ENCODE results near the gene CDHR1. TPM values are rescaled to one million over a fixed set of nuclear protein-coding genes. Genes with fewer than 3 reads are reported as not detected.

The CDHR1 gene
- total RNA-seq, 1 donor from 2014 or later = 1.4 TPM

GRCh38 chr10:84237199-84238051 is 43.1 kb downstream of the CDHR1 start:
- peak; percentile 70 for DNase-seq (ENCODE audit: low spot score)
- Histone ChIP-seq H3K27ac (no peak overlapping the region), H3K27me3 (peaks cover 21% of the 10 kb centered on the region), H3F3A (ENCODE audit: low read depth) (no peaks in the 10 kb centered on the region), H3K36me3 (no peaks in the 10 kb centered on the region), H3K4me2 (no peak overlapping the region), H3K4me3 (no peak overlapping the region), H3K9me3 (ENCODE audit: low read depth) (no peaks in the 10 kb centered on the region), H2AFZ (replicated peaks) (peak overlapping the region; percentile 11), H3K9ac (no peak overlapping the region), H3K79me2 (ENCODE audit: low read depth) (no peaks in the 10 kb centered on the region), H3K4me1 (peaks cover 6% of the 10 kb centered on the region), H4K20me1 (ENCODE audit: low read depth) (no peaks in the 10 kb centered on the region)
- no peak overlapping the region for H3K4me3 Mint-ChIP-seq
- H3K27me3 Mint-ChIP-seq (ENCODE audit: insufficient read depth, low read depth) = peaks cover 8% of the 10 kb centered on the region
- no peak for TF ChIP-seq EZH2 (IDR thresholded peaks at IDR 0.05)
- TF ChIP-seq EZH2phosphoT487 (IDR thresholded peaks at IDR 0.05) = no peak
- peak; percentile 68 for TF ChIP-seq CTCF (IDR thresholded peaks at IDR 0.05)
- H3K36me3 Mint-ChIP-seq = no peaks in the 10 kb centered on the region
- no peaks in the 10 kb centered on the region for H3K9me3 Mint-ChIP-seq
- peaks cover 3% of the 10 kb centered on the region for H3K4me1 Mint-ChIP-seq
- H3K27ac Mint-ChIP-seq = no peak overlapping the region

GRCh38 chr10:84238909-84239308 is 44.6 kb downstream of the CDHR1 start:
- H3K4me2 ChIP-seq = no peak overlapping the region

GRCh38 chr10:84241185-84241790 is 47.0 kb downstream of the CDHR1 start, which contains the start of gene LRIT1:
LRIT1 (minus strand) TSS chr10:84241546; CDS start chr10:84241439, 107 bp downstream.
- H3F3A ChIP-seq (ENCODE audit: low read depth) = peaks cover 25% of the 10 kb centered on the region
- H3K9me3 ChIP-seq (ENCODE audit: low read depth) = no peaks in the 10 kb centered on the region
- DNase-seq (ENCODE audit: low spot score) = no peak
- H4K20me1 ChIP-seq (ENCODE audit: low read depth) = no peaks in the 10 kb centered on the region
- H2AFZ ChIP-seq (replicated peaks) = no peak within 1 kb of the TSS
- H3K4me1 Mint-ChIP-seq = peaks cover 16% of the 10 kb centered on the region
- no peak within 1 kb of the TSS for H3K9ac ChIP-seq
- no peak within 1 kb of the TSS for H3K27ac ChIP-seq
- H3K27me3 Mint-ChIP-seq (ENCODE audit: insufficient read depth, low read depth) = peaks cover 10% of the 10 kb centered on the region
- no peak within 1 kb of the TSS for H3K4me3 Mint-ChIP-seq
- no peaks in the 10 kb centered on the region for H3K79me2 ChIP-seq (ENCODE audit: low read depth)
- no peak within 1 kb of the TSS for H3K27ac Mint-ChIP-seq
- H3K36me3 Mint-ChIP-seq = no peaks in the 10 kb centered on the region
- H3K4me2 ChIP-seq = no peak within 1 kb of the TSS
- TF ChIP-seq CTCF (IDR thresholded peaks at IDR 0.05) (no peak), EZH2 (IDR thresholded peaks at IDR 0.05) (no peak), EZH2phosphoT487 (IDR thresholded peaks at IDR 0.05) (no peak)
- no peaks in the 10 kb centered on the region for H3K36me3 ChIP-seq
- peaks cover 30% of the 10 kb centered on the region for H3K4me1 ChIP-seq
- no peak within 1 kb of the TSS for H3K4me3 ChIP-seq
- H3K27me3 ChIP-seq = peaks cover 21% of the 10 kb centered on the region
- no peaks in the 10 kb centered on the region for H3K9me3 Mint-ChIP-seq

More at GRCh38 chr10:84238909-84239308, 44.6 kb downstream of the CDHR1 start:
- H3K79me2 ChIP-seq (ENCODE audit: low read depth) = no peaks in the 10 kb centered on the region
- H3K36me3 ChIP-seq = no peaks in the 10 kb centered on the region
- Mint-ChIP-seq H3K4me1 (peaks cover 3% of the 10 kb centered on the region), H3K9me3 (no peaks in the 10 kb centered on the region), H3K27ac (no peak overlapping the region), H3K4me3 (no peak overlapping the region), H3K36me3 (no peaks in the 10 kb centered on the region), H3K27me3 (ENCODE audit: insufficient read depth, low read depth) (peaks cover 10% of the 10 kb centered on the region)
- peaks cover 21% of the 10 kb centered on the region for H3K27me3 ChIP-seq
- peaks cover 1% of the 10 kb centered on the region for H3F3A ChIP-seq (ENCODE audit: low read depth)
- no peak overlapping the region for H3K4me3 ChIP-seq
- H4K20me1 ChIP-seq (ENCODE audit: low read depth) = no peaks in the 10 kb centered on the region
- TF ChIP-seq CTCF (IDR thresholded peaks at IDR 0.05) (no peak), EZH2phosphoT487 (IDR thresholded peaks at IDR 0.05) (no peak), EZH2 (IDR thresholded peaks at IDR 0.05) (no peak)
- no peaks in the 10 kb centered on the region for H3K9me3 ChIP-seq (ENCODE audit: low read depth)
- no peak for DNase-seq (ENCODE audit: low spot score)
- H3K4me1 ChIP-seq = peaks cover 10% of the 10 kb centered on the region
- no peak overlapping the region for H2AFZ ChIP-seq (replicated peaks)
- no peak overlapping the region for H3K9ac ChIP-seq
- no peak overlapping the region for H3K27ac ChIP-seq

All from neural progenitor cell (in vitro differentiated cells).